SK-N-SH treated with all-trans-retinoic acid at 6 μM for 48 hours (cell line): ENCODE measurements around the gene MOK.

Experiments used
- RARB ChIP-seq: fragments of 250-450 bp; sonication (Bioruptor Pico); IDR thresholded peaks from 2 replicates; pipeline ENCODE4 v1.8.0; 2021; ENCODE audit warnings: mild to moderate bottlenecking, moderate library complexity
- SNAI2 ChIP-seq: fragments of 250-450 bp; sonication (Bioruptor Pico); IDR thresholded peaks from 2 replicates; pipeline ENCODE4 v1.5.0; 2020; ENCODE audit warnings: mild to moderate bottlenecking, moderate library complexity
- ZFP3 ChIP-seq: fragments of 250-450 bp; sonication (Bioruptor Pico); IDR thresholded peaks from 2 replicates; pipeline ENCODE4 v1.5.0; 2020; ENCODE audit warnings: mild to moderate bottlenecking, moderate library complexity
- TF ChIP-seq, protein P1 (sequence below): fragments of 250-450 bp; sonication (Bioruptor Pico); IDR thresholded peaks from 2 replicates; pipeline ENCODE4 v1.5.1; 2021; ENCODE audit warnings: mild to moderate bottlenecking, moderate library complexity
- TF ChIP-seq, protein P2 (sequence below): fragments of 250-450 bp; sonication (Bioruptor Pico); IDR thresholded peaks from 2 replicates; pipeline ENCODE4 v1.5.1; 2020; ENCODE audit warnings: low read depth, mild to moderate bottlenecking, moderate library complexity

DNA sequence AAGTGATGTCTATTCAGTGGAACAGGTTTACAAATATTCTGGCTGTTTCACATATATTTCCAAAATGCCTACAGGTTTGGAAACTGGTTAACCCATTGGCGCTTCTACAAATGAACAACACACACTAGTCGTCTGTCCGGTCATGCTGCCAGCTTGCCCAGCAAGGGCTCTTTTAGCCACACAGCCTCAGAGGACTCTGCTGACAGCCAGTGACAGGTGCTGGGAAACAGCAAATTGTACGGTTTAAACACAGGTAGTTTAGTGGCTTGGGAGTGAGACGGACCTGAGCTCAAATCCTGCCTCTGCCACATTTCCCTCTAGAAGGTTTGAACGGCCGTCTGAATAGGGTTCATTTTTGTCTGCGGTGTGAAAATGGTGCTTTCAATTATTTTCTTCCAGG is 53.8 kb downstream of the MOK start:
- TF ChIP-seq, protein P1, sequence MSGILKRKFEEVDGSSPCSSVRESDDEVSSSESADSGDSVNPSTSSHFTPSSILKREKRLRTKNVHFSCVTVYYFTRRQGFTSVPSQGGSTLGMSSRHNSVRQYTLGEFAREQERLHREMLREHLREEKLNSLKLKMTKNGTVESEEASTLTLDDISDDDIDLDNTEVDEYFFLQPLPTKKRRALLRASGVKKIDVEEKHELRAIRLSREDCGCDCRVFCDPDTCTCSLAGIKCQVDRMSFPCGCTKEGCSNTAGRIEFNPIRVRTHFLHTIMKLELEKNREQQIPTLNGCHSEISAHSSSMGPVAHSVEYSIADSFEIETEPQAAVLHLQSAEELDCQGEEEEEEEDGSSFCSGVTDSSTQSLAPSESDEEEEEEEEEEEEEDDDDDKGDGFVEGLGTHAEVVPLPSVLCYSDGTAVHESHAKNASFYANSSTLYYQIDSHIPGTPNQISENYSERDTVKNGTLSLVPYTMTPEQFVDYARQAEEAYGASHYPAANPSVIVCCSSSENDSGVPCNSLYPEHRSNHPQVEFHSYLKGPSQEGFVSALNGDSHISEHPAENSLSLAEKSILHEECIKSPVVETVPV (CRISPR knock-in tag): no peak
- no peak for TF ChIP-seq RARB (CRISPR knock-in tag)
- TF ChIP-seq, protein P2, sequence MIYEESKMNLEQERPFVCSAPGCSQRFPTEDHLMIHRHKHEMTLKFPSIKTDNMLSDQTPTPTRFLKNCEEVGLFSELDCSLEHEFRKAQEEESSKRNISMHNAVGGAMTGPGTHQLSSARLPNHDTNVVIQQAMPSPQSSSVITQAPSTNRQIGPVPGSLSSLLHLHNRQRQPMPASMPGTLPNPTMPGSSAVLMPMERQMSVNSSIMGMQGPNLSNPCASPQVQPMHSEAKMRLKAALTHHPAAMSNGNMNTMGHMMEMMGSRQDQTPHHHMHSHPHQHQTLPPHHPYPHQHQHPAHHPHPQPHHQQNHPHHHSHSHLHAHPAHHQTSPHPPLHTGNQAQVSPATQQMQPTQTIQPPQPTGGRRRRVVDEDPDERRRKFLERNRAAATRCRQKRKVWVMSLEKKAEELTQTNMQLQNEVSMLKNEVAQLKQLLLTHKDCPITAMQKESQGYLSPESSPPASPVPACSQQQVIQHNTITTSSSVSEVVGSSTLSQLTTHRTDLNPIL: no peak
- no peak for TF ChIP-seq SNAI2 (CRISPR knock-in tag)
- no peak for TF ChIP-seq ZFP3 (CRISPR knock-in tag)
